Measurements from ENCODE around the gene AGL.

DNA sequence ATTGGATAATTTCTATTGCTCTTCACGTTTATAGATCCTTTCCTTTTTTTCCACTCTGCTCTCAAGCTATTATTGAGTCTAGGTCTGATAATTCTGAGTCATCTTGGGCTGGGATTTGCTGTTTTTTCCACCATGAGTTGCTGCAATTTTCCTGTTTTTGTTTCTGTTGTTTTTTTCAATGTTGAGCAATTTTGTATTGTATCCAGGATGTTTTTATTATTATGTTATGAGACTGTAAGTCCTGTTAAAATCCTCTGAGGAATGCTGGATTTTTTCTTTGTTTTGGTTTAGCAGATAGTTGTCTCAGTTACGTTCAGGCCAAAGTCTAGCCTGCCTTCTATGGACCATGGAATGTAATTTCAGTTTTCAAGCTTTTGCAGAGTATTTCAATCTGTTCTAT lies 106.6 kb downstream of the AGL start:
- TF ChIP-seq KLF9 (tag by site-specific recombination; IDR thresholded peaks at IDR 0.05; ENCODE audit: low read depth) (no peak), ZNF830 (tag by site-specific recombination; IDR thresholded peaks at IDR 0.05; ENCODE audit: low read depth) (no peak), ZBTB8A (tag by site-specific recombination; IDR thresholded peaks at IDR 0.05) (no peak), ZNF510 (tag by site-specific recombination; IDR thresholded peaks at IDR 0.05; ENCODE audit: insufficient replicate concordance) (no peak)
- TF ChIP-seq, protein P1, sequence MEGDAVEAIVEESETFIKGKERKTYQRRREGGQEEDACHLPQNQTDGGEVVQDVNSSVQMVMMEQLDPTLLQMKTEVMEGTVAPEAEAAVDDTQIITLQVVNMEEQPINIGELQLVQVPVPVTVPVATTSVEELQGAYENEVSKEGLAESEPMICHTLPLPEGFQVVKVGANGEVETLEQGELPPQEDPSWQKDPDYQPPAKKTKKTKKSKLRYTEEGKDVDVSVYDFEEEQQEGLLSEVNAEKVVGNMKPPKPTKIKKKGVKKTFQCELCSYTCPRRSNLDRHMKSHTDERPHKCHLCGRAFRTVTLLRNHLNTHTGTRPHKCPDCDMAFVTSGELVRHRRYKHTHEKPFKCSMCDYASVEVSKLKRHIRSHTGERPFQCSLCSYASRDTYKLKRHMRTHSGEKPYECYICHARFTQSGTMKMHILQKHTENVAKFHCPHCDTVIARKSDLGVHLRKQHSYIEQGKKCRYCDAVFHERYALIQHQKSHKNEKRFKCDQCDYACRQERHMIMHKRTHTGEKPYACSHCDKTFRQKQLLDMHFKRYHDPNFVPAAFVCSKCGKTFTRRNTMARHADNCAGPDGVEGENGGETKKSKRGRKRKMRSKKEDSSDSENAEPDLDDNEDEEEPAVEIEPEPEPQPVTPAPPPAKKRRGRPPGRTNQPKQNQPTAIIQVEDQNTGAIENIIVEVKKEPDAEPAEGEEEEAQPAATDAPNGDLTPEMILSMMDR (tag by site-specific recombination; IDR thresholded peaks at IDR 0.05), result no peak
- TF ChIP-seq, protein P2, sequence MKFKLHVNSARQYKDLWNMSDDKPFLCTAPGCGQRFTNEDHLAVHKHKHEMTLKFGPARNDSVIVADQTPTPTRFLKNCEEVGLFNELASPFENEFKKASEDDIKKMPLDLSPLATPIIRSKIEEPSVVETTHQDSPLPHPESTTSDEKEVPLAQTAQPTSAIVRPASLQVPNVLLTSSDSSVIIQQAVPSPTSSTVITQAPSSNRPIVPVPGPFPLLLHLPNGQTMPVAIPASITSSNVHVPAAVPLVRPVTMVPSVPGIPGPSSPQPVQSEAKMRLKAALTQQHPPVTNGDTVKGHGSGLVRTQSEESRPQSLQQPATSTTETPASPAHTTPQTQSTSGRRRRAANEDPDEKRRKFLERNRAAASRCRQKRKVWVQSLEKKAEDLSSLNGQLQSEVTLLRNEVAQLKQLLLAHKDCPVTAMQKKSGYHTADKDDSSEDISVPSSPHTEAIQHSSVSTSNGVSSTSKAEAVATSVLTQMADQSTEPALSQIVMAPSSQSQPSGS (tag by site-specific recombination; IDR thresholded peaks at IDR 0.05; ENCODE audit: low read depth), result no peak
